ENCODE data around the gene PDE4B. TPM values are rescaled to one million over a fixed set of nuclear protein-coding genes. Genes with fewer than 3 reads are reported as not detected.

PDE4B gene
- total and polyA plus RNA-seq, 7 donors: 1.6 to 17.2 (median 10.7) TPM

DNA sequence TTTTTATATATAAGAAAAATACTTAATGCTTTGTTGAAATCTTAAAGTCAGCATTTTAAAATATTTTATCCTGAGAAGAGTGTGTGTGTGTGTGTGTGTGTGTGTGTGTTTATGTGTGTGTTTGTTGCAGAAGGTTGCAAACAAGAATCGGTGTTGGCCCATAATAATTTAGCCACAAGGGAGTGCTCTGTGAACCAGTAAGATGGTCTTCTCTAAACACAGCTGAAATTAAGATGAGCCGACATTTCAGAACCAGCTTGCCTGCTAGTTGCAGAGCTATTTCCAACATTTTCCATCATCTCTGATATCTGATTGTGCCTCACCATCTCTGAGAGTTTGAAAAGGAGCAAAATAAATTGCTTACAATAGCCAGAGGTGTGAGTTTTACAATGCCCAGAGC, 582.4 kb downstream of the PDE4B start:
- intact Hi-C loops (cut with DNase I): no loop called here
- WGBS, 2 donors: 60 to 80% methylated on average over 2 of the region's 2 CpGs
- H3K4me3 ChIP-seq: no peak overlapping the region

DNA sequence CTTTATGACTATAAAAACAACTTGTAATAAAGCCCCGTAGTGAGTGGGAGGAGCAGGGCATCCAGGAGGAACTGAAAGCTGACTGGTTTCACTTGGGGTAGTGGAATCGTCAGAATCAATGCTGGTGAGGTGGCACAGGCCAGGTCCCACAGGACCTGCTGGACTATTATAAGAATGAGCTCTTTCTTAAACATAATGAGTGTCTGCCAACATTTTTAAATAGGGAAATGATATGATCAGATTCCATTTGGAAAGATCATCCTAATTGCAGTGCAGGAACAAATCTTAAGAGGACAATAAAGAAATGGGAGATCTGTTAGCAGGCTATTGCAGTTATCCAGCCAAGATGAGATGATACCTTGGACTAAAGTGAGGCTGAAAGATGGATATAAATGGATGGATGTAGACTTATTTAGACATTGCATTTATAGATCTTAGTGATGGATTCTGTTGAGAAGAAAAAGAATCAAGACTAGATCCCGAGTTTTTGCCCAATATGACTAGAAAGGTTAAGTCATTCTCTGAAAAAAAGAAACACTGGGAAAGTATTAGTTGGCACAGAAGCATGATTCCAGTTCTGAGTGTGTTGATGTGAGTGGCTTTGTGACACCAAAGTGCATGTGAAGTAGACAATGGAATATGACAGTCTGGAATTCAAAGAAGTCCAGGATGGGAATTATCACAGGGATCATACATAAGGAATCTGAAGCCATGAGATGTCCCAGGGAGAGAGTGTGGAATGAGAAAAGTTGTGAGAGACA, 587.9 kb downstream of the PDE4B start:
- Histone ChIP-seq H3K4me1 (no peaks in the 10 kb centered on the region), H3K27ac (no peak overlapping the region), H3K36me3 (no peaks in the 10 kb centered on the region), H3K27me3 (no peaks in the 10 kb centered on the region), H3K9me3 (no peaks in the 10 kb centered on the region), H3K4me3 (no peak overlapping the region)
- WGBS, 2 donors: 44% methylated on average over 3 of the region's 3 CpGs
- TF ChIP-seq POLR2AphosphoS5 (IDR thresholded peaks at IDR 0.05): no peak
- intact Hi-C loops (cut with DNase I): no loop called here
- no peak for DNase-seq

More for the DNA sequence above, 582.4 kb downstream of the PDE4B start:
- Histone ChIP-seq H3K27me3 (no peaks in the 10 kb centered on the region), H3K27ac (peak overlapping the region in 1 of 4 donors; percentile 41), H3K36me3 (peaks cover 0 to 9% (median 0%) of the 10 kb centered on the region in 4 donors), H3K9me3 (no peaks in the 10 kb centered on the region), H3K4me1 (peaks cover 0 to 33% (median 16%) of the 10 kb centered on the region in 4 donors)
- TF ChIP-seq EP300 (IDR thresholded peaks at IDR 0.05) (no peak), POLR2A (IDR thresholded peaks at IDR 0.05) (no peak), POLR2AphosphoS5 (IDR thresholded peaks at IDR 0.05) (no peak)
- TF ChIP-seq, protein P1, sequence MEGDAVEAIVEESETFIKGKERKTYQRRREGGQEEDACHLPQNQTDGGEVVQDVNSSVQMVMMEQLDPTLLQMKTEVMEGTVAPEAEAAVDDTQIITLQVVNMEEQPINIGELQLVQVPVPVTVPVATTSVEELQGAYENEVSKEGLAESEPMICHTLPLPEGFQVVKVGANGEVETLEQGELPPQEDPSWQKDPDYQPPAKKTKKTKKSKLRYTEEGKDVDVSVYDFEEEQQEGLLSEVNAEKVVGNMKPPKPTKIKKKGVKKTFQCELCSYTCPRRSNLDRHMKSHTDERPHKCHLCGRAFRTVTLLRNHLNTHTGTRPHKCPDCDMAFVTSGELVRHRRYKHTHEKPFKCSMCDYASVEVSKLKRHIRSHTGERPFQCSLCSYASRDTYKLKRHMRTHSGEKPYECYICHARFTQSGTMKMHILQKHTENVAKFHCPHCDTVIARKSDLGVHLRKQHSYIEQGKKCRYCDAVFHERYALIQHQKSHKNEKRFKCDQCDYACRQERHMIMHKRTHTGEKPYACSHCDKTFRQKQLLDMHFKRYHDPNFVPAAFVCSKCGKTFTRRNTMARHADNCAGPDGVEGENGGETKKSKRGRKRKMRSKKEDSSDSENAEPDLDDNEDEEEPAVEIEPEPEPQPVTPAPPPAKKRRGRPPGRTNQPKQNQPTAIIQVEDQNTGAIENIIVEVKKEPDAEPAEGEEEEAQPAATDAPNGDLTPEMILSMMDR (IDR thresholded peaks at IDR 0.05): no peak
- no peak for DNase-seq

DNA sequence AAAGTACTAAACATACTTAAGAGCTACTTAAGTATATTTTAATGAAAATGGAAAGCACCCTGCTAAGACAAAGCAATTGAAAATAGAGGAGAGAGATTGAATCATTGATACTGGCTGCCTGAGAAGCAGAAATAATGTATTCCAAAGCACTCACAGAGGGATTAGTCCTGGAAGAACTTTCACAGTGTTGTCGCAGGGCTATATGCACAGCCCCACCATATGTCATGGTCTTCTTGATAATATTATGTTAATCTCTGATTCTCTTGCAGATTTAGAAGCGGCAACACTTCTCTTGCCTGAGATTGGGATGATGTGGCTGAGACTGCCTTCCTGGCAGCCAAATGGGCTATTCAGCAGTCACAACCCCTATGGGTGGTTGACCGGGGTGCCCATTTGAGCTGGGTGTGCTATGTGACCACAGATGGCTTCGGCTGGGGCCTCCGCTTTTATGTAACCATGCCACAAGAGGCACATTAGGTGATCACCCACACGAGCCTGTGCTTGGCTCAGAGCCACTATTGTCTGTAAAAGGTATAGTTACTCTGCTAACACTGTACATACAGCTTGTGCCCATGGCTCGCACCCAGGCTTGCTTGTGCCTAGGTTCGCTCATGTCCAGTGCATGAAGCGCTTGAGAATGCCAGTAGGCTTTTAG, 589.1 kb downstream of the PDE4B start:
- Histone ChIP-seq H3K9me3 (no peaks in the 10 kb centered on the region), H3K27me3 (no peaks in the 10 kb centered on the region), H3K4me3 (no peak overlapping the region), H3K27ac (no peak overlapping the region), H3K36me3 (no peaks in the 10 kb centered on the region), H3K4me1 (no peaks in the 10 kb centered on the region)
- intact Hi-C loops (cut with DNase I): no loop called here
- TF ChIP-seq POLR2A (IDR thresholded peaks at IDR 0.05) (no peak), POLR2AphosphoS5 (IDR thresholded peaks at IDR 0.05) (no peak), EP300 (IDR thresholded peaks at IDR 0.05) (no peak)
- TF ChIP-seq, protein P1 (IDR thresholded peaks at IDR 0.05): no peak
- DNase-seq: no peak
- WGBS, 2 donors: 83 to 90% methylated on average over 9 of the region's 9 CpGs

DNA sequence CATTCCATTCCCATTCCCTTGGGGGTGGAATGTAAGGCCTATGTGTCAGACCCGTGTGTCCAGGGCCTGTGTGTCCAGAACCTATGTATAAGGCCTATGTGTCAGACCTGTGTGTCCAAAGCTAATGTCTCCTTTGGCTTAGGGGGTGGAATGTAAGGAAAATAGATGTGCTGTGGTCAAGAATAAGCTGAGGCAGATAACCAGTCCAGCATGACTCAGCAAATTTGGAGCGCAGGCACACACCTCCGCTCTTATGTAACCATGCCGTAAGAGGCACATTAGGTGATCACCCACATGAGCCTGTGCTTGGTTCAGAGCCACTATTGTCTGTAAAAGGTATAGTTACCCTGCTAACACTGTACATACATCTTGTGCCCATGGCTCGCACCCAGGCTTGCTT, 590.5 kb downstream of the PDE4B start:
- no peak overlapping the region for H3K4me3 ChIP-seq
- H3K36me3 ChIP-seq: no peaks in the 10 kb centered on the region
- no peaks in the 10 kb centered on the region for H3K9me3 ChIP-seq
- no peaks in the 10 kb centered on the region for H3K4me1 ChIP-seq
- no peaks in the 10 kb centered on the region for H3K27me3 ChIP-seq
- WGBS, 2 donors: 88 to 97% methylated on average over 5 of the region's 5 CpGs
- intact Hi-C loops (cut with DNase I): no loop called here
- no peak for DNase-seq
- no peak overlapping the region for H3K27ac ChIP-seq
- TF ChIP-seq, protein P1 (IDR thresholded peaks at IDR 0.05): no peak
- TF ChIP-seq POLR2A (IDR thresholded peaks at IDR 0.05) (no peak), POLR2AphosphoS5 (IDR thresholded peaks at IDR 0.05) (no peak), EP300 (IDR thresholded peaks at IDR 0.05) (no peak)

DNA sequence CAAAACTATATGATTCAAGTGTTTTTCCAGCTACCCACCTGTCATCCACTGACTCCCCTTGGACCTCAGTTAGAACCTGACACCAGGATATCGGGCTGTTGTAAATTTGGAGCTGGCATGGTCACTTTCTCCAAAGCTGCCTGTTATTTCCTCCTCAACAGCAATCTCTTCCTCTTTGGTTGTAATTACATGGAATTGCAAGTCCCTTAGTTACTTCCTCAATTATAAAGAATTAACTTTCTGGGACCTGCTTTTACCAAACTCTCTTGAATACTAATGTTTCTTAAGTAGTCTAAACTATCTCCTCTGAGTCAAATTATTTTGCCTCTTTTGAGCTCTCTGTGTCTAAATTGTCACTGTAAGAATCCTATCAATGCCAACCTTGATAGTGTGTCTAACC, 590.9 kb downstream of the PDE4B start:
- TF ChIP-seq, protein P1 (IDR thresholded peaks at IDR 0.05): no peak
- no peak for TF ChIP-seq POLR2AphosphoS5 (IDR thresholded peaks at IDR 0.05)
- 81 to 87% methylated on average over 1 of the region's 1 CpG for WGBS, 2 donors
- Histone ChIP-seq H3K36me3 (no peaks in the 10 kb centered on the region), H3K9me3 (no peaks in the 10 kb centered on the region), H3K4me1 (no peaks in the 10 kb centered on the region), H3K27me3 (no peaks in the 10 kb centered on the region), H3K27ac (no peak overlapping the region), H3K4me3 (no peak overlapping the region)
- intact Hi-C loops (cut with DNase I): no loop called here
- no peak for DNase-seq

Measured in sigmoid colon (tissue), 7 donors.